ENCODE data around the gene RHEB.

Gene RHEB

GRCh38 chr7:151426441-151426903 lies 93.2 kb downstream of the RHEB start:
- Histone ChIP-seq H3K27me3 (ENCODE audit: control insufficient read depth, insufficient read depth, low read length) (peaks cover 37% of the 10 kb centered on the region), H3K4me1 (ENCODE audit: control insufficient read depth, insufficient read depth, low read length) (peaks cover 18% of the 10 kb centered on the region), H3K4me3 (ENCODE audit: low read length) (no peak overlapping the region), H3K4me2 (ENCODE audit: low read length) (peak overlapping the region; percentile 51), H3K36me3 (ENCODE audit: insufficient read depth, low read length) (no peaks in the 10 kb centered on the region), H3K9ac (ENCODE audit: low read depth, low read length) (no peak overlapping the region), H3K9me3 (replicated peaks; ENCODE audit: low read length) (peaks cover 4% of the 10 kb centered on the region)

GRCh38 chr7:151425670-151426440 lies 93.8 kb downstream of the RHEB start:
- H3K4me2 ChIP-seq (ENCODE audit: low read length) = peak overlapping the region; percentile 51
- peaks cover 36% of the 10 kb centered on the region for H3K27me3 ChIP-seq (ENCODE audit: control insufficient read depth, insufficient read depth, low read length)
- H3K4me1 ChIP-seq (ENCODE audit: control insufficient read depth, insufficient read depth, low read length) = peaks cover 18% of the 10 kb centered on the region

GRCh38 chr7:151424799-151425198 lies 94.9 kb downstream of the RHEB start:
- H3K27me3 ChIP-seq (ENCODE audit: control insufficient read depth, insufficient read depth, low read length) = peaks cover 43% of the 10 kb centered on the region
- H3K4me3 ChIP-seq (ENCODE audit: low read length) = no peak overlapping the region
- no peak overlapping the region for H3K4me2 ChIP-seq (ENCODE audit: low read length)
- H3K36me3 ChIP-seq (ENCODE audit: insufficient read depth, low read length) = no peaks in the 10 kb centered on the region
- H3K4me1 ChIP-seq (ENCODE audit: control insufficient read depth, insufficient read depth, low read length) = peaks cover 18% of the 10 kb centered on the region
- H3K9ac ChIP-seq (ENCODE audit: low read depth, low read length) = no peak overlapping the region
- H3K9me3 ChIP-seq (replicated peaks; ENCODE audit: low read length) = peaks cover 10% of the 10 kb centered on the region

More at GRCh38 chr7:151425670-151426440, 93.8 kb downstream of the RHEB start:
- H3K36me3 ChIP-seq (ENCODE audit: insufficient read depth, low read length) = no peaks in the 10 kb centered on the region
- no peak overlapping the region for H3K9ac ChIP-seq (ENCODE audit: low read depth, low read length)
- H3K9me3 ChIP-seq (replicated peaks; ENCODE audit: low read length) = peaks cover 4% of the 10 kb centered on the region
- no peak overlapping the region for H3K4me3 ChIP-seq (ENCODE audit: low read length)

- Histone ChIP-seq H3K9ac (ENCODE audit: low read depth, low read length) (no peak overlapping the region), H3K36me3 (ENCODE audit: insufficient read depth, low read length) (no peaks in the 10 kb centered on the region), H3K4me2 (ENCODE audit: low read length) (no peak overlapping the region), H3K9me3 (replicated peaks; ENCODE audit: low read length) (peaks cover 13% of the 10 kb centered on the region), H3K4me3 (ENCODE audit: low read length) (no peak overlapping the region), H3K27me3 (ENCODE audit: control insufficient read depth, insufficient read depth, low read length) (peaks cover 44% of the 10 kb centered on the region), H3K4me1 (ENCODE audit: control insufficient read depth, insufficient read depth, low read length) (peaks cover 18% of the 10 kb centered on the region)
Measured at GRCh38 chr7:151423936-151424335, 95.8 kb downstream of the RHEB start.

GRCh38 chr7:151423226-151423625 lies 96.5 kb downstream of the RHEB start:
- Histone ChIP-seq H3K9ac (ENCODE audit: low read depth, low read length) (no peak overlapping the region), H3K4me2 (ENCODE audit: low read length) (no peak overlapping the region), H3K4me3 (ENCODE audit: low read length) (no peak overlapping the region), H3K27me3 (ENCODE audit: control insufficient read depth, insufficient read depth, low read length) (peaks cover 44% of the 10 kb centered on the region), H3K36me3 (ENCODE audit: insufficient read depth, low read length) (no peaks in the 10 kb centered on the region), H3K4me1 (ENCODE audit: control insufficient read depth, insufficient read depth, low read length) (peaks cover 18% of the 10 kb centered on the region), H3K9me3 (replicated peaks; ENCODE audit: low read length) (peaks cover 13% of the 10 kb centered on the region)

GRCh38 chr7:151422212-151422611 lies 97.5 kb downstream of the RHEB start:
- Histone ChIP-seq H3K9me3 (replicated peaks; ENCODE audit: low read length) (peaks cover 13% of the 10 kb centered on the region), H3K36me3 (ENCODE audit: insufficient read depth, low read length) (no peaks in the 10 kb centered on the region), H3K27me3 (ENCODE audit: control insufficient read depth, insufficient read depth, low read length) (peaks cover 44% of the 10 kb centered on the region), H3K4me1 (ENCODE audit: control insufficient read depth, insufficient read depth, low read length) (peaks cover 18% of the 10 kb centered on the region), H3K9ac (ENCODE audit: low read depth, low read length) (no peak overlapping the region), H3K4me2 (ENCODE audit: low read length) (no peak overlapping the region), H3K4me3 (ENCODE audit: low read length) (no peak overlapping the region)

- Histone ChIP-seq H3K27me3 (ENCODE audit: control insufficient read depth, insufficient read depth, low read length) (peaks cover 56% of the 10 kb centered on the region), H3K9me3 (replicated peaks; ENCODE audit: low read length) (peaks cover 13% of the 10 kb centered on the region), H3K4me1 (ENCODE audit: control insufficient read depth, insufficient read depth, low read length) (no peaks in the 10 kb centered on the region), H3K4me2 (ENCODE audit: low read length) (no peak overlapping the region), H3K9ac (ENCODE audit: low read depth, low read length) (no peak overlapping the region), H3K36me3 (ENCODE audit: insufficient read depth, low read length) (no peaks in the 10 kb centered on the region), H3K4me3 (ENCODE audit: low read length) (no peak overlapping the region)
Measured at GRCh38 chr7:151420144-151420543, 99.6 kb downstream of the RHEB start.

GRCh38 chr7:151416941-151417315 lies 102.8 kb downstream of the RHEB start:
- Histone ChIP-seq H3K9ac (ENCODE audit: low read depth, low read length) (no peak overlapping the region), H3K9me3 (replicated peaks; ENCODE audit: low read length) (peaks cover 9% of the 10 kb centered on the region), H3K27me3 (ENCODE audit: control insufficient read depth, insufficient read depth, low read length) (peaks cover 61% of the 10 kb centered on the region), H3K4me1 (ENCODE audit: control insufficient read depth, insufficient read depth, low read length) (no peaks in the 10 kb centered on the region), H3K4me3 (ENCODE audit: low read length) (no peak overlapping the region), H3K4me2 (ENCODE audit: low read length) (no peak overlapping the region), H3K36me3 (ENCODE audit: insufficient read depth, low read length) (no peaks in the 10 kb centered on the region)

GRCh38 chr7:151416112-151416940 lies 103.4 kb downstream of the RHEB start:
- Histone ChIP-seq H3K4me2 (ENCODE audit: low read length) (no peak overlapping the region), H3K9ac (ENCODE audit: low read depth, low read length) (no peak overlapping the region), H3K36me3 (ENCODE audit: insufficient read depth, low read length) (no peaks in the 10 kb centered on the region), H3K4me1 (ENCODE audit: control insufficient read depth, insufficient read depth, low read length) (no peaks in the 10 kb centered on the region), H3K27me3 (ENCODE audit: control insufficient read depth, insufficient read depth, low read length) (peaks cover 63% of the 10 kb centered on the region), H3K4me3 (ENCODE audit: low read length) (no peak overlapping the region), H3K9me3 (replicated peaks; ENCODE audit: low read length) (peaks cover 9% of the 10 kb centered on the region)
